Stimulated activated CD4-positive, alpha-beta T cell treated with anti-CD3 and anti-CD28 coated beads, Interleukin-12 subunit alpha, Interleukin-12 subunit beta, amount 100 ng/mL, for 4 hours (primary cell): Measurements from ENCODE around the gene PPP3R1.
A peak's percentile ranks its signal among the peaks of the same experiment; 100 is the strongest.
"Not testable (repeated sequence)": the region's sequence is repeated elsewhere in the genome, so short reads cannot be mapped to it uniquely, and the experiment has no call there.

Source experiments
- DNase-seq: peaks from one replicate; pipeline ENCODE4 v3.0.0-alpha.2; 2020

The PPP3R1 gene

DNA sequence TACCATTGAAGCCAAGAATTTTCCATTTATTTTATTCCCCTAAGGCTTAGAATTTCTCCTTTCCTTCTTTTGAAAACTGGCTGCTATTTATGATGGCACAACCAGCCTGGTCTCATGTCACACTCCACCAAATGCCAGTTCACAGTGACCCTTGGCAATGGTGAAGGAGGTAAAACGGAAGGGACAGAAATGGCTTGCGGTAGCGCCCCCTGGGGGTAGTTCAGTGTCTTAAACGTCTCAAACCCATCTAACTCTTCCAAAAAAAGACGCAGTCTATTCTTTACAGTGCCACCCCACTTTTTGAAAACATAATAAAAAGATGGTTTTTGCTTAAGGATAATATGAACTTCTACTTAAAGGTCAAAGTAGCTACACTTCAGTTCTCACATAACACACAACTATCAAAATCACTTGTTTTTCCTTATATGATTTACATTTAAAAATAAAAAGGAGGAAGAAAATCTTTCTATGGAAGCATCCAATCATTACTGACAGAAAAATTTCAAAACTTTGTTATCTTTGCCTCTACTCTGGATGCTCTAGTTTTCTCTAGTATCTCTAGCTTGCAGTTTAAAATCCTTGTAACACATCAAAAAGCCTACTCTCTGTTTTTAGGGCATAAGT lies 66.7 kb downstream of the PPP3R1 start:
- DNase-seq: peak; percentile 56

- no peak for DNase-seq
Observed at GRCh38 chr2:68182902-68183301, 69.4 kb downstream of the PPP3R1 start.

DNA sequence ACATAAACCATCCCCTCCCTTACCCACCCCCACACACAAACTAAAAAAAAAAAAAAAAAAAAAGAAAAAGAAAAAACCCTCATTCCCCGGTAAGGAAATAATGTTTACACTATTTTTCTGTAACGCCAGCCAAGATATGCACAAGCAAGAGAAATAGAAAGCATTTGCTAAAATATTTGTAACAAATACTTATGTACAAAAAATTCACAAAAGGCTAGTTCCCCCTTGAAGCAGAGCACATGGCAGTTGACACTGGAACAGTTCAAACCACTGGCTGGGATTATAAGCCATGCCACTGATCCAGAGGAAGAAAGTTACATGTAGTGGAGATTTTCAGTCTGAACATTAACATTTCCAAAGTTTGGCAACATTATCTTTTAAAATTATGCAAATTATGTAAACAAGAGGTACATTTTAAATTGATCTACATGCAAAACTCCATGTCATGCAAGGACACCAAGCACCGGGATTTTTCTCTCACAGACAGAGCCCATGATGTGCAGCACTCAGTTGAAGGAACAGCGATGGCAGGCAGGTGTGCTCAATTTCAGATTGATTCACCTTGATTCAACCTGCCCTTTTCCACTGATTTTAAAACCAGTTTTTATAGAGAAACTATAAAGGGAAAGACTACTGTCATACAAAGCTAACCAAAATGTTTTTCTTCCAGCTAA lies 73.2 kb downstream of the PPP3R1 start:
- no peak for DNase-seq

DNA sequence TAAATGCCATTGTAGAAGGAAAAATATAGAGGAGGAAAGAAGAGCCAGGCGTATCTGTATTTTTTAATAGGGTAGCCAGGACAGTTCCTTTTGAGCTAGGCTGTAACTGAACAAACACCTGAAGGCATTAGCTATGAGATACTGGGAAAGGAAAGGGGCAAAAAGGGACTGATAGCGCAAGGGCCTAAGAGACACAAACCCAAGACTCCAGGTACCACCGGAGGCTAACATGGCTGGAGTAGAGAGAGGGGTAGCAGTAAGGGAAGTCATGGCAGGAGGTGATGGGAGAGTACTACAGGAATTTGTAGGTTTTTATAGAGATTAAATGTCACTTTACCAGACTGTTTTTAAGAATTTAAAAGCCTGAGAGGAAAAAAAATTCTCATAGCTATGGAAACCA lies 73.9 kb downstream of the PPP3R1 start:
- DNase-seq: no peak

GRCh38 chr2:68177541-68177940 lies 74.8 kb downstream of the PPP3R1 start:
- DNase-seq: no peak

GRCh38 chr2:68176657-68177056 lies 75.7 kb downstream of the PPP3R1 start:
- no peak for DNase-seq

GRCh38 chr2:68175210-68175609 lies 77.1 kb downstream of the PPP3R1 start:
- not testable (repeated sequence) for DNase-seq

DNA sequence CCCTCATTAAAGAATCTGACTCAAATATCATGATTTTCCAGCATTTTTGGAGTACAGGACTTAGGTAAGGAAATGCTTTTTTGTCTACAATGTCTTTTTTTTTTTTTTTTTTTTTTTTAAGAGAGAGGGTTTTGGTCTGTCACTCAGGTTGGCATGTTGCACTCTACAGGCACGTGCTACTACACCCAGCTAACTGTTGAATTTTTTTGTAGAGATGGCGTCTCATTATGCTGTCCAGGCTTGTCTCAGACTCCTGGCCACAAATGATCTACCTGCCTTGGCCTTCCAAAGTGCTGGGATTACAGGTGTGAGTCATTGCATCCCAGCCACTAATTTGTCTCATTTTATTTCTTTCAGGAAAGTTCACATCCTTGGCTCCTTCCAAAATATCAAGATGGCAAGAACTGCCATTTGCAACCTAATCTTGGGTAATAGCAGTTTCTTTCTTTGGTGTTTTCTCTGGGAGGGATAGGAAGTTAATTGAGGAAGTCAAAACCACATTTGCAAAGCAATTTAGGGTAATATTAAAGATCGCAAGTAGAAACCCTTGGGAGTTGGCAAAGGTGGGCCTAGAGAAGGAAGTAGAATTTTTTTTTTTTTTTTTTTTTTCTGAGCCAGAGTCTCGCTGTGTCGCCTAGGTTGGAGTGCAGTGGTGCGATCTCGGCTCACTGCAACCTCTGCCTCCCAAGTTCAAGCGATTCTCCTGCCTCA lies 79.2 kb downstream of the PPP3R1 start:
- DNase-seq: no peak

DNA sequence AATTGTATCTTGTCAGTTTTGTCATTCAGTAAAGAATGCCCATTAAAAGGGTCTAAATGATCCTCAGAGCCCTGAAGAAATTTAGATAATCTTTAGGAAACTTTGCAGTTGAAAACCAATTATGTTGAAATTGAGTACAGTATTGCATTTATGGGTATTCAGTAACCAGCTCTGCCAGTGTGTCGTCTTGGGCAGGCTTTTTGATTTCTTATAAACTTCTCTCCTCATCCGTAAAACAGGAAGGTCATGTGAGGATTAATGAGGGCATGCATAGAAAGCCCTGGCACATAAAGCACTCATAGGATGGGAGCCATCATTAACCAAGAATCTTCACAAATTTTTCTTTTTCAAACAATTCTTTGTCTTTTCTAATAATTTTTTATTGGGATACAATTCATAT lies 79.8 kb downstream of the PPP3R1 start:
- no peak for DNase-seq

DNA sequence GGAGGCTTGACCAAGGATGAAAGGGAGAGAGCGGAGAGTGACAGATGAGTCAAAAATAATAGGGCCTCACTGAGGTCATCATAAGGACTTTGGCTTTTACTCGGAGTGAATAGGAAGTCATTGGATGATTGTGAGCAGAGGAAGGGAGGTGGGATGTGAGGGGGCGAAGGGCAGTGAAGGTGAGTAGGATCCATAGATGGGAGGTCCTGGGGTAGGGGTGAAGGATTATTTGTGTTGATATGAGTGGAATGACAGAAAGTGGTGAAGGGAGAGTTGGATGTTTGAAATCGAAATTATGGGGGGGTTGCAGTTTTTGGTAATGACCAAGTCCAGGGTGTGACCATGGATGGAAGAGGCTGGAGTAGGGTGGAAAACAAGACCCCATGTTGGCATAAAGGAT lies 80.6 kb downstream of the PPP3R1 start:
- DNase-seq: no peak

- no peak for DNase-seq
Observed at GRCh38 chr2:68171146-68171545, 81.2 kb downstream of the PPP3R1 start.

GRCh38 chr2:68169308-68169707 lies 83.0 kb downstream of the PPP3R1 start:
- no peak for DNase-seq

- DNase-seq: no peak
Observed at GRCh38 chr2:68167186-68167585, 85.1 kb downstream of the PPP3R1 start.

- DNase-seq: no peak
Observed at GRCh38 chr2:68163641-68164040, 88.7 kb downstream of the PPP3R1 start.

DNA sequence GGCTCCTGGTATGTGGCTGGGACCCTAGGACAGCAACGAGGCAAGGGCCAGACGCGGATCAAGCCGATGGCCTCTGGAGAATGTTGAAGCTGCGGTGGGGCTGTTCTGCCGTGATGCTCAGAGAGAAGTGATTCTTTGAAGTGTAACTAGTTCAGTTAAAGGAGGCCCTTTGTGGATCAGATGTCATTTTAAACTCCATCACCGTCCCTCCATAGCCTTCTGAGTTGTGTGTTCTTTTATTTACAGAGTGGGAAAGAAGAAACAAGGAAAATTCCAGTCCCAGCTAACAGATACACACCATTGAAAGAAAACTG lies 94.2 kb downstream of the PPP3R1 start:
- no peak for DNase-seq

DNA sequence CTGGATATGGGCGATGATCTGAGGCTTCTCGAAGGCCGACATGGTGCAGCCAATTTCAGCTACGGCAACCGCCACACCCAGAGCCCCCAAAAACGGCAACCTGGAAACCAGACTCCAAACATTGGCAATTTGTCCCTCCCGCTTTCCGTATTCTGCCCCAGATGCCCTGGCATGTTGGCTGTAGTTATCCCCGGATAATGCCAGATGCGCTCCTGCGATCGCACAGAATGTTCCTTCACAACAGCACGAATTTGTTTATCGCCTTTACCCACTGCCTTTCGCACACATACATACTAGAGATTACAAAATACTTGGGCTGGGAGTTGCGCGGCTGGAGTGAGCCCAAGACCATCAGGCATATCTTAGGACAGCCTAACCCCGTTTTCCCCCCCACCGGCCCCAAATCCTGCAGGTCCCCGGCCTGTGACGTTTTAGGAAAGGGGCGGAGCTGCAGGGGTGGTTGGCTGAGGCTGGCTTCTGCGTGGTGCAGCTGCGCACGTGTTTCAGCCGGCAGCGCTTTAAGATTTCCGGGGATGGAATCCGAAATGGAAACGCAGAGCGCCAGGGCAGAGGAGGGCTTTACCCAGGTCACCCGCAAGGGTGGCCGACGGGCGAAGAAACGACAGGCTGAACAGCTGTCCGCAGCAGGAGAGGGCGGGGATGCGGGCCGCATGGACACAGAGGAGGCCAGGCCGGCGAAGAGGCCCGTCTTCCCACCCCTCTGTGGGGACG lies 94.8 kb downstream of the PPP3R1 start, which contains the start of gene PNO1:
TSS of gene PNO1 (plus strand) at position 487 of the 732 bp plus-strand sequence. CDS start at position 534, 47 bp downstream.
- DNase-seq: peak; percentile 94

DNA sequence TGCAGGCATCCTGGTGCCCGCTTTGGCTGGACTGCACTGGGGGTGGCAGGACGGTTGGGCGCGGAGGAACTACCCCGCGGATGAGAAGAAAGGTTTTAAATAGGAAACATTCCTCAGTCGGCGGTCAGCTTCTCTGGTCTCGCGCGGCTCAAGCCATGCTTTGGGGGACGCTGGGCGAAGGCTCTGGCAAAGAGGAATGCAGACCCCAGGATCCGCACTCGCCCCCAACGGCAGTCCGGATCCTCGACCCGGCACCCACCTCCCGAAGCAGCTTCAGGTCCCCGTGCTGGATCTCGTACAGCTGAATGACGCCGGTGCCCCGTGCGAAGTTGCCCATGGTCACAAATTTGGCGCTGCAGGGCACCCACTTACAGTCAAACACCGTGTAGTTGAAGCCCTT lies 95.3 kb downstream of the PPP3R1 start:
- no peak for DNase-seq

DNA sequence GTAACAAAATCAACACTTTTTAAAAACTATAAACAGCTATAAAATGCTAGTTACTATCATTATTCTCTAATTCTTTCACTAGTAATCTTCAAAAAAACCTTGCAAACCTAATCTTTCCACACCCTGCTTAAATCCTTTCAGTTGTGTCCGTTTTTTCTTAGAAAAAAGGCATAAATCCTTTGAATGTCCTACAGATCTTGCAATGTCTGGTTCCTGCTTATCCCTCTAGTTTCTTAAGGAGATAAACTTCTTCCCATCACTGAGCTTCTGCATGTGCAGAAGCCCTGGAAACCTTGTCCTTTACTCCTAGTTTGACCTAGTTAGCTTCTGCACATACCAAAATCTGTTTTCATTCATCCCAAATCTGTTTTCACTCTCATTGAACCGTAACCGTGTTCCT lies 95.9 kb downstream of the PPP3R1 start:
- no peak for DNase-seq

DNA sequence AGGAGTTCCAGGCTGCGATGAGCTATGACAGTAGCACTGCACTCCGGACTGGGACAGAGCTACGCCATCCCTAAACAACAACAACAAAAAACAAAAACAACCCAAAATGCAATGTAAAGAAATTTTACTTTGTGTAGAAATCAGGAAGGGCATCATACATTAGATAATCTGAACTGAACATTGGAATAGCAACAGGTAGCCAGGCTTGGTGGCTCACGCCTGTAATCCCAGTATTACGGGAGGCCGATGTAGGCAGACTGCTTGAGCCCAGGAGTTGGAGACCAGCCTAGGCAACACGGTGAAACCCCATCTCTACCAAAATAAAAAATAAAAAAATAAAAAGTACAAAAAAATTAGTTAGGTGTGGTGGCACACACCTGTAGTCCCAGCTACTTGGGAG lies 96.7 kb downstream of the PPP3R1 start:
- DNase-seq: no peak

DNA sequence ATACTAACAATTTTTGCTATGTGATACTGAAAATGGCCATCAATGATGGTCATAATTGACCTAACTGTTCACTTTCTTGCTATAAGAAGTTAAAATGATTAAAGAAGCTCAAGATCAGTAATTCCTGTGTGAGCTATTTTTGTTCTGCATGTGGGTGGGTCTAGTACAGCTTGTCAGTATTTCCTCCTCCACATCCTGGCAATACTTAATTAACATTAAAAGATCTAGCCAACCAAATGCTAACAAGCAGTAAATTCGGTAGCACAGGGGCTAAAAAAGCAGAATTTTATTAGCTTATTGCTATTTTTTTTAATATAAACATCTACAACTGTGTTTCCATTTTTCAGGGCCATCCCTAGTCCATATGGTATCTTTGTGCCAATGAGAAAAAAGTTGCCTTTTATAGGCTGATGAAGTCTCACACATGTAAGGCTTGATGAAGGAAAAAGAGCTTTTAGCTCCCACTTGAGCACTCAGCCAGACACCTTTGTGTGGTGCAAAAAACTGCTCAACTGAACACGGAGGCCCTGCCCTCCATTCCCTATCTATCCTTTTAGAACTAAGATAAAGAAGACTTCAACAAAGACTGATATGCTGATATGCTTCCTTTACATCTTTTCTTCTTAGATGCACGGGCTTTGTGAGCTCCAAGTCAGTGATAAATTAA lies 99.5 kb downstream of the PPP3R1 start:
- no peak for DNase-seq

GRCh38 chr2:68151037-68151436 lies 101.3 kb downstream of the PPP3R1 start:
- no peak for DNase-seq

GRCh38 chr2:68141875-68142274 lies 110.5 kb downstream of the PPP3R1 start:
- DNase-seq: no peak
